GM18511 (cell line): ENCODE data around the gene SEMA4G.

Source experiments
- ATAC-seq: cut with Tn5 transposase; IDR thresholded peaks from one replicate; pipeline ENCODE4 v1.9.1; 2021; ENCODE audit warnings: mild to moderate bottlenecking, moderate library complexity; ENCODE audit not compliant: unreplicated experiment

The SEMA4G gene

GRCh38 chr10:100969187-100970075 lies at the start of gene SEMA4G:
Gene SEMA4G, plus strand, starts transcription at chr10:100969504. Its CDS starts 3,409 bp downstream, at chr10:100972913.
- ATAC-seq: peak; percentile 60

- ATAC-seq: no peak
Measured at GRCh38 chr10:100923580-100923979, 45.7 kb upstream of the SEMA4G start.

- ATAC-seq: no peak
Measured at GRCh38 chr10:100927266-100927665, 42.0 kb upstream of the SEMA4G start.

- no peak for ATAC-seq
Measured at GRCh38 chr10:100928039-100928438, 41.3 kb upstream of the SEMA4G start.

GRCh38 chr10:100930368-100930767 lies 38.9 kb upstream of the SEMA4G start:
- no peak for ATAC-seq

GRCh38 chr10:100934084-100934659 lies 35.1 kb upstream of the SEMA4G start:
- no peak for ATAC-seq

GRCh38 chr10:100939763-100940344 lies 29.4 kb upstream of the SEMA4G start:
- no peak for ATAC-seq

GRCh38 chr10:100942229-100942628 lies 27.1 kb upstream of the SEMA4G start:
- ATAC-seq: no peak

- ATAC-seq: no peak
Measured at GRCh38 chr10:100943508-100943907, 25.8 kb upstream of the SEMA4G start.

- ATAC-seq: no peak
Measured at GRCh38 chr10:100945754-100946153, 23.6 kb upstream of the SEMA4G start.

- ATAC-seq: no peak
Measured at GRCh38 chr10:100948916-100949315, 20.4 kb upstream of the SEMA4G start.

- ATAC-seq: no peak
Measured at GRCh38 chr10:100960251-100960650, 9.1 kb upstream of the SEMA4G start.

- ATAC-seq: no peak
Measured at GRCh38 chr10:100962351-100963080, 6.8 kb upstream of the SEMA4G start.

GRCh38 chr10:100963826-100964225 lies 5.5 kb upstream of the SEMA4G start:
- ATAC-seq: no peak

- no peak for ATAC-seq
Measured at GRCh38 chr10:100965820-100966219, 3.5 kb upstream of the SEMA4G start.

GRCh38 chr10:100966887-100967286 lies 2.4 kb upstream of the SEMA4G start:
- no peak for ATAC-seq

GRCh38 chr10:100967332-100967731 lies 2.0 kb upstream of the SEMA4G start:
- no peak for ATAC-seq

- no peak for ATAC-seq
Measured at GRCh38 chr10:100968062-100968736, 1.1 kb upstream of the SEMA4G start.

GRCh38 chr10:100968863-100969186 lies 479 bp upstream of the SEMA4G start:
- no peak for ATAC-seq

- no peak for ATAC-seq
Measured at GRCh38 chr10:100970076-100970913, 991 bp downstream of the SEMA4G start.
